GM12864 (cell line): Measurements from ENCODE around the gene UCK1.

Experiments
- DNase-seq: peaks from one replicate; pipeline ENCODE4 v3.0.0-alpha.2; 2011; ENCODE audit warnings: low read depth
- H3K4me3 ChIP-seq: 2 replicates; pipeline ENCODE4 v1.5.1; 2011; ENCODE audit warnings: mild to moderate bottlenecking, low read depth, low read length, control low read depth
- TF ChIP-seq, protein P1 (sequence below): IDR thresholded peaks from 2 replicates; pipeline ENCODE4 v1.5.1; 2011; ENCODE audit warnings: low read depth, mild to moderate bottlenecking, moderate library complexity, low read length, control low read depth, inconsistent platforms; ENCODE audit errors: missing control alignments

The UCK1 gene

DNA sequence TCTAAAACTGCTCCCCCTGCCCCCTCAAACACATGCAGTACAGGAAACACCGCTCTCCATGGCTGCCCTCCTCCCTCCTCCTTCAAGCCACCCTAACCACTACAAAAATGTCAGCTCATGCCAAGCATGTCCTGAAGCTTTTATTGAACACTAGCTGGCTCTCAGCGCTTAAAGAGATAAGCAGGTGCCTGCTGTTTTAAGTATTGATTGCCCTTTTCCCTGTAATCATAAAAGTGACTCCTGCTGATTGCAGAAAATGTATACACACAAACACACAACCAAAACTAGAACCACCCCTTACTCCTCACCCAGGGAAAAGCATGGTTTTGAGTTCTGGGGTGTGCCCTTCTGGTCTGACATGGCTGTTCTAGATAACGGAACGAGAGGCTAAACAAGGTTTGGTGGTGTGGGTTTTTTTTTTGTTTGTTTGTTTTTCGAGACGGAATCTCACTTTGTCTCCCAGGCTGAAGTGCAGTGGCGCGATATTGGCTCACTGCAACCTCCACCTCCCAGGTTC, 3.7 kb upstream of the UCK1 start:
- H3K4me3 ChIP-seq: no peak overlapping the region
- no peak for DNase-seq
- TF ChIP-seq, protein P1, sequence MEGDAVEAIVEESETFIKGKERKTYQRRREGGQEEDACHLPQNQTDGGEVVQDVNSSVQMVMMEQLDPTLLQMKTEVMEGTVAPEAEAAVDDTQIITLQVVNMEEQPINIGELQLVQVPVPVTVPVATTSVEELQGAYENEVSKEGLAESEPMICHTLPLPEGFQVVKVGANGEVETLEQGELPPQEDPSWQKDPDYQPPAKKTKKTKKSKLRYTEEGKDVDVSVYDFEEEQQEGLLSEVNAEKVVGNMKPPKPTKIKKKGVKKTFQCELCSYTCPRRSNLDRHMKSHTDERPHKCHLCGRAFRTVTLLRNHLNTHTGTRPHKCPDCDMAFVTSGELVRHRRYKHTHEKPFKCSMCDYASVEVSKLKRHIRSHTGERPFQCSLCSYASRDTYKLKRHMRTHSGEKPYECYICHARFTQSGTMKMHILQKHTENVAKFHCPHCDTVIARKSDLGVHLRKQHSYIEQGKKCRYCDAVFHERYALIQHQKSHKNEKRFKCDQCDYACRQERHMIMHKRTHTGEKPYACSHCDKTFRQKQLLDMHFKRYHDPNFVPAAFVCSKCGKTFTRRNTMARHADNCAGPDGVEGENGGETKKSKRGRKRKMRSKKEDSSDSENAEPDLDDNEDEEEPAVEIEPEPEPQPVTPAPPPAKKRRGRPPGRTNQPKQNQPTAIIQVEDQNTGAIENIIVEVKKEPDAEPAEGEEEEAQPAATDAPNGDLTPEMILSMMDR: no peak

DNA sequence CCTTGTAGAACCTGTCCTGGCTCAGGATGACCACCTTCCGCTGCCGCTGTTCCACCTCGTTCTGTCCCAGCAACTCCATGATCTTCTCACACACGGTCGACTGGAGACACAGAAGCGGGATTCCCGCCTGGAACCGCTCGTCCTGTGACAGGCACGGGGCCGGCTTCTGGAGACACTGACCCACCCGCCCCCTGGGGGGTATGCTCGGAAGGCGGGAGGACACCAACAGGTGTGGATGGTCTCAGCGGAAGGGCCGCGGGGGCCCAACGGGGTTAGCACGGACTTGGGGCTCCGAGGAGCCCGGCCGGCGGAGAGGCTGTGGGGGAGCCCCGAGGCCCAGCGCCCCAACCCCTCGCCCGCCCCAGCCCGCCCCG, 530 bp downstream of the UCK1 start:
- no peak for DNase-seq
- peak overlapping the region; percentile 91 for H3K4me3 ChIP-seq
- TF ChIP-seq, protein P1: peak; percentile 19

DNA sequence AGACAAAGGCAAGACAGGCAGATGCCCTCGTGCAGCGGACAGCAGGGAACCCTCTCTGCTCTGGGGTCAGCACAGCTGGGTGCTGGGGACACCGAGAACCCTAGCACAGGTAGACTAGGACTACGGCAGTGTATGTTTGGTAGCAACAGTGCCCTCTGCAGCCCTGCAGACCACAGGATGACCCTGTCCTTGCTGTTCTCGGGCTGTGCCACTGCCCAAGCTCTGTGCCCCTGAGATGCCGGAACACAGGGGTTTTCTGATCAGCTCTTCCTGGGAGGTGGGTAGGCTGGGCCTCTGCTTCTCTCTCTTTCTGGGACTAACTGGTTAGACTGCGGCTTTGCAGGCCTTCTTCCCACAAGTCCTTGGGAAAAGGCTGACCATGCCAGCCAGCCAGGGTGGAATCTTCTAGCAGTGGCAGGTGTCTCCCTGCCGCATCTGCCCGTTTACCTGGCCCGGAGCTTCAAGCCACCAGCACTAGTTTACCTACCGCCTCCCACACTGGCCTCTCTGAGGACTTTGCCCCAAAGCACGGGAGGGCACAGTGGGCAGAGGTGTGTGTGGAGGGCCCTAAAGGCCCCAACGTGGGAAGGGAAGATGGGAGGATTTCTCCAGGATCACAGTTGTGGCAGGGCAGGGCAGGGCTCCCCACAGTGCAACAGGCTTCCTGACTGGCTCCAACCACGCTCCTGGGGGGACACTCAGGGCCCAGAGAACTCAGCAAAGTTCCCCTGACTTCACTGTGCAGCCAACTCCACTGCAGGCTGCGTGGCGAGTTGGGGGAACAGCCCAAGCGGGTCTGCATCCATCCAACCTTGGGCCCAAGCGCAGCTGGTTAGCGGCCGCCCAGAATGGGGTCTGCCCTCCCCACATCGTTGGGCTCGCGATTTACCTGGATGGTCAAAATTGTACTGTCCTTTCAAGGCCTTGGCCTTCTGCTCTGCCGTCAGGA, 1.2 kb downstream of the UCK1 start:
- TF ChIP-seq, protein P1: no peak
- H3K4me3 ChIP-seq: peak overlapping the region; percentile 91
- DNase-seq: no peak

GRCh38 chr9:131528886-131529505, 2.1 kb downstream of the UCK1 start:
- no peak overlapping the region for H3K4me3 ChIP-seq
- TF ChIP-seq, protein P1: no peak
- no peak for DNase-seq

- H3K4me3 ChIP-seq: no peak overlapping the region
- TF ChIP-seq, protein P1: no peak
- no peak for DNase-seq
Observed at GRCh38 chr9:131528186-131528585, 2.9 kb downstream of the UCK1 start.

- TF ChIP-seq, protein P1: no peak
- no peak overlapping the region for H3K4me3 ChIP-seq
- DNase-seq: no peak
Observed at GRCh38 chr9:131525643-131526565, 5.2 kb downstream of the UCK1 start.
